ENCODE data around the gene SPATA16.

Gene SPATA16

DNA sequence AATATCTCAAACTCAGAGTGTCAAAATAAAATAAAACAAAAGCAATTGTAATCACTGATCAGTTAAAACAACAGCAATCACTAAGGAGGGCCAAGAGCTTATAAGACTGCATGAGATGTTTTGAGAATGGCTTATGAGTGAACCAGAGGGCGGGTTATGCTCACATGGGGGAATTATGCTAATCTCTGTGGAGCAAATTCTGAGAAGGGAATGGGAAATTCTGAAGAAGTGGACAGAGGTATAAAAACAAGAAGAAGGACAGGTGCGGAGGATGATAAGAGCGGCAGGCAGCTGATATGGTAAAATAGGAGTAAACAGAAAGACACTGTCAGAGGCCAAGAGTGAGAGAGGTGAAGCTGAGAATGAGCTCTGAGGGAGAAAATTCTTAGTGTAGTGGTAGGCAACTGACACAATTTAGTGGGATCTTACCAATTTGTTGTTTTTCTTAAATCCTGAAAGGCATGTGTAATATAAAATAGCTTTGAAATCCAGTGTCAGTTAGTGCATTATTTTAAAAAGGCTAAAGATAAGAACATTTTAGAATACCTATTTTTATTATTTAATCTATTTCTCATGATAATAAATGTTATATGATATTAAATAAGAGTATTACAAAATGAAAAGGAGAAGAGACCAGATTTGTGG lies 133.8 kb downstream of the SPATA16 start:
- no peak for DNase-seq (ENCODE audit: low spot score)

DNA sequence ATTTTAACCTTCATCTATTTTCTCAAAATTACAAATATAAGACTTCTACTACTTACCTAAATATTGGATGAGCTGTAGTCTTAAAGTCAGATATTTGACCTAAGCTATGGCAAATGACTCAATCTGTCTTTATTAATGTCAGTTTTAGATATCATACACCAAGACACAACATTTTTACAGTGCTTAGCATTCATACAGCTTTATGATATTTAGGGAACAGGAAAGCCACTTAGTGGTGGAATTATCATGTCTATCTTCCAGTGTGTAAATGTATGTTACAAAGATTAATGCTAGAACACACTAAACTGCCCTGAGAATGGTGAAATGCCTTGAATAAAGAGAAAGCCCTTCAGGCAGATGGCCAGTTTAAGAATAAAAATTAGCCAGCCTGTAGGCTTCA lies 135.0 kb downstream of the SPATA16 start:
- DNase-seq (ENCODE audit: low spot score) (no peak), FAIRE-seq (no peak)

More for the DNA sequence above, 133.8 kb downstream of the SPATA16 start:
- FAIRE-seq: no peak

DNA sequence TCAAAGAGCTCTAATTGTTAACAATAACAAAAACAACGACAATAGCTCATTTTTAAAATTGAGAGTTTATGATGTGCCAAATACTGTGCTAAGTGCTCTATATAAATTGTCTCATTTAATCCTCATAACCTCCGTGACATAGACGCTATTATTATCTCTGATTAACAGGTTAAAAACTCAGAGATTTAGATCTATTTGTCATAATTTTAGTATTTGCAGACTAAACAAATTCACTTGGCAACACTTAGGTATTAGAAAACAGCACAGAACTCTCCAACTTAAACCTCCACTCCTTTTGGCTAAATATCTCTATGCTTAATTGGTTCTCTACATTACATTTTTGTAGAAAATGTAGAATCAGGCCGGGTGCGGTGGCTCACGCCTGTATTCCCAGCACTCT lies 136.4 kb downstream of the SPATA16 start:
- FAIRE-seq (no peak), DNase-seq (ENCODE audit: low spot score) (no peak)

GRCh38 chr3:173003956-173004355 lies 137.1 kb downstream of the SPATA16 start:
- FAIRE-seq (no peak), DNase-seq (ENCODE audit: low spot score) (no peak)

DNA sequence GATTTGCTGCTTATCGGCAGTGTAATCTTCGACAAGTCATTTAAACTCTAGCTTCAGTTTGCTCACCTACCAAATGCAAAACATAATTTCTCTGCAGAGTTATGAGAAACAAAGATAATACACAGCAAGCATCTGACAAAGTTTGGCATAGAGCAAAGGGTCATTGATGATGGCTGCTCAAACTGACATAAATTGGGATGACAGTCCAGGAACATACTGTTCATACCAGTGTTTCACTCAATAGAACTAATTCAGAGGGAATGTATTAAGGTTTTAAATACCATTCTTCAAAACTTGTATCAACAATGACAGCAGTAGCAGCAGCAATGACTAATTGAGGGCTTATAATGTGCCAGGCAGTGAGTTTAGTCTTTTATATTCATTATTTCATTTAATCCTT lies 137.6 kb downstream of the SPATA16 start:
- no peak for DNase-seq (ENCODE audit: low spot score)

GRCh38 chr3:173001622-173002021 lies 139.4 kb downstream of the SPATA16 start:
- DNase-seq (ENCODE audit: low spot score): no peak
- no peak for FAIRE-seq

More for the DNA sequence above, 137.6 kb downstream of the SPATA16 start:
- no peak for FAIRE-seq

DNA sequence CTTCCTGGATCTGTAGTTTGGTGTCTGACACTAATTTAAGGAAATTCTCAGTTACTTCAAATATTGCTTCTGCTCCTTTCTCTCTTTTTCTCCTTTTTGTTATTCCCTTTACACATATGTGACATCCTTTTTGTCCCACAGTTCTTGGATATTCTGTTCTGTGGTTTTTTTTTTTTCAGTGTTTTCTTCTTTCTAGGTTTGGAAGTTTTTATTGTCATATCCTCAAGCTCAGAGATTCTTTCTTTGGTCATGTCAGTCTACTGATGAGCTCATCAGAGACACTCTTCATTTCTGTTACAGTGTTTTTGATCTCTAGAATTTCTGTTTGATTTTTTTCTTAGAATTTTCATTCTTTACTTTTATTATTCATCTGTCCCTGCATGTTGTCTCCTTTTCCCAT lies 140.5 kb downstream of the SPATA16 start:
- FAIRE-seq (no peak), DNase-seq (ENCODE audit: low spot score) (no peak)

- DNase-seq (ENCODE audit: low spot score) (no peak), FAIRE-seq (no peak)
Measured at GRCh38 chr3:172993412-172993811, 147.6 kb downstream of the SPATA16 start.

DNA sequence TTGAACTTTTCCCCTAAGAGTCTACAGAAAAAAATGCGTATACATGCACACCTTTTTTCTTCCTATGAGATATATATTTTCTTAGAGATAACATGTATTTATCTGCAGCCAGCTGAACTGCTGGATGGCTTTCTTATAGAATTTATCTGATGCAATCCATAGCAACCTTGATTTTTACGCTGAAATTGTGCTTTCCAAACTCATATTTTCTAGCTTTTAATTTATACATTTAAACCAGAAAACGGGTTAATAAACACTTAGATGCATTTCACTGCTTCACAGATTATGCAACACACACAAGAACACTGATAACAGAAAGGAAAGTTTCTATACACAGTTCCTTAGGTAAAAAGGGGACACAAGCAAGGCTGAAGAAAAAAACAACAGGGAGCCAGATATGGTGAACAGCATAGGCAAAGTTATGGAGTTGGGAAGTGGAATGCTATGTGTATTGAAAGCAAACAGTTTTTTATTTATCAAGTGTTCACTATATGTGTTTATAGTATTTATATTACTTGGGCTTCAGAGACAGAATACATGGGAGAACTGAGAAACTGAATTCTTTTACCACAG lies 149.5 kb downstream of the SPATA16 start:
- no peak for FAIRE-seq
- no peak for DNase-seq (ENCODE audit: low spot score)

GRCh38 chr3:172989373-172989772 lies 151.7 kb downstream of the SPATA16 start:
- no peak for FAIRE-seq

GRCh38 chr3:172987273-172987672 lies 153.8 kb downstream of the SPATA16 start:
- DNase-seq (ENCODE audit: low spot score) (peak; percentile 6), FAIRE-seq (no peak)

More at GRCh38 chr3:172989373-172989772, 151.7 kb downstream of the SPATA16 start:
- DNase-seq (ENCODE audit: low spot score): no peak

DNA sequence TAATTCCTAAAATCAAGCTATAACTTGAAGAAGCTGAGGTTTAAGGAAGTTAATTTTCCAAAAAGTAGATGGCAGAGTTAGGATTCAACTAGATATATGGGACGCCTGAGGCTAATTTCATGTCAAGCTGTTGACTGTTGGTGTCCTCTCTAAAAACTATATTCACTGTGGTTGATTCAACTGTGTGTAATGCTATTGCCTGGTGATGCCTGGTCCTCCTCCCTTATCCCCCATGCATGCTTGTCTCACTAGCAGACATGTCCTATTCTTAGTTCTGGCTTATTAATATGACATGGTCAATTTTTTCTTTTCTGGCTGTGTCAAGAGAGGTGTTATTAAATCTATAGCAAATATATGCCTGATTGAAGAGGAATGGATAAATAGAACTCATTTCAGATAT lies 156.1 kb downstream of the SPATA16 start:
- no peak for DNase-seq (ENCODE audit: low spot score)
- FAIRE-seq: no peak

DNA sequence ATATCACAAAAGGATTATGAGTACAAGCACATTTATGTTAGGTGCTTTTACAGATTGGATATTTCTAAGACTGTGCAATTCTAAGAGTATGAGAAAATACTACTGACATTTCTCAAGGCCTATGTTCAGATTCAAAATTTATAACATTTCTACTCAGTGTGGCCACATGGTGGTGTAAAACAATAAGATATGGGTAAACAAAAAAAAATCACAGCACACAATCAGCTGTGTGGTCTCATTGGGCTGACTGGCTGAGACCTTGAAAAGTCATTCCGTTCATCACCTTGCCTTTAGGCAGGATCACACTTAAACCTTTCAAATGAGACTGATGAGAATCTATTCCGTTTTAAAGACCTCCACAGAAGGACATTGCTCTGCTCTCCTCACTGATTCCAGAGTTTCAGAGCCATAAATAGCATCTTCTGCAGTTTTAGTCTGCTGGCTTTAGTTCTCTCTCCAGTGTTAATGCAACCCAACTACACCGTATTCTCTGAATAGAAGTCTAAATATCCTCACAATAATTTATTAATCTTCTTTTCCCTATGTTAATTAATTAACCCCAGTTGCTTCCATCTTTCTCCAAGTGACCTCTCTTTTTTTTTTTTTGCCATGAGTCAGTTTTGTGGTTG lies 158.2 kb downstream of the SPATA16 start:
- DNase-seq (ENCODE audit: low spot score): peak; percentile 5
- FAIRE-seq: no peak

- FAIRE-seq (no peak), DNase-seq (ENCODE audit: low spot score) (no peak)
Measured at GRCh38 chr3:172981407-172981983, 159.5 kb downstream of the SPATA16 start.

DNA sequence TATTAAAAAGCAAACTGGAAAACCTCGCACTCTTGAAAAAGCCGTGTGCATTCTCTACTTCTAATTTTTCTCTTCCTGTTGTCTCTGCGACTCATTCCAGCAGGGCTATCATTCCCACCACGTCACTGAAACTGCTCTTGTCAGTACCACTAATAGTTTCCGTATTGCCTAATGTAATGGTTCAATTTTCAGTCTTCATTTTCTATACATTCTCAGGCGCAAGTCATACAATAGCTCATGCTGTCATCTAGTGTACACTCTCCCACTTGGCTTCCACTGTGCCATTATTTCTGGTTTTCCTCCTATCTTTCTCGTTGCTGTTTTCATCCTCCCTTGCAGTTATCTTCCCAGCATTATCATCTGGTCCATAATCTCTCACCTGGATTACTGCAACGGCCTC lies 160.2 kb downstream of the SPATA16 start:
- DNase-seq (ENCODE audit: low spot score): no peak
- no peak for FAIRE-seq

- no peak for DNase-seq (ENCODE audit: low spot score)
- FAIRE-seq: no peak
Measured at GRCh38 chr3:172977696-172978095, 163.3 kb downstream of the SPATA16 start.

DNA sequence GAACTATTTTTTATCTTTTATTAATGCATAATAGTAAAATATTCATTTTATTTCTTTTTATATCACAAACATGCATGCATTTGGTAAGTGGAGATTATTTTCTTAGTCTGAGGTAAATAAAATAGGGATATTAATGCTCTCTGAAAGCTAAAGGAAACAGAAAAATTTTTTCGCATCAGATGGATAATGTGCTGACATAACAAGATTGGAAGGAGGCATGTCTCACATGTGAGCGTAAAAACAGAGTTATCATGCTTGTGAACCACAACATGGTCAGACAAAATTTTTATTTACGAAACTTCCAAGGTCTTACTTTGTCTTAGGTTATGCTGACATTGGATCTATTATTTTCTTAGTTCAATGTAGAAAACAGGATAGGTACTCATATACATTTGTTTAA lies 166.1 kb downstream of the SPATA16 start:
- DNase-seq (ENCODE audit: low spot score) (no peak), FAIRE-seq (no peak)

- DNase-seq (ENCODE audit: low spot score) (no peak), FAIRE-seq (no peak)
Measured at GRCh38 chr3:172973799-172974198, 167.2 kb downstream of the SPATA16 start.

- FAIRE-seq (no peak), DNase-seq (ENCODE audit: low spot score) (no peak)
Measured at GRCh38 chr3:172972717-172973116, 168.3 kb downstream of the SPATA16 start.

DNA sequence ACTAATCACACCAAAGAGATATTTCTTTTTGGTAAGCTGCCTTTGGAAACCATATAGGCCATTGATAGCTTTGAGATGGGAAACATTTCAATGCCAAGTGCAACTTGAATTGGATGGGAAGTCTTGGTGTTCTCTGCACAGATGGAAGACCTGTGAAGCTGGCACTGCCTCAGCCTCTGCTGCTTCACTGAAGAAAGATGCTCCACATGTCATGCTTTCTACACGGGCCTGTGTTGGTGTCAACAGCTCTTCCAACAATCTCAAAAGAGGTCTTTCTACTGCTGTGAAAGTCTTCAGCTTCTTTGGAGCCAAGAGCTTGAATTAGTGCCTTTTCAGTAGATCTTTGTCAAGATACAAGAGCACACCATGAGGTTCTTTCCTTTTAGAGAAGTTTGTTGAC lies 169.0 kb downstream of the SPATA16 start:
- FAIRE-seq: no peak
- no peak for DNase-seq (ENCODE audit: low spot score)

- DNase-seq (ENCODE audit: low spot score) (no peak), FAIRE-seq (no peak)
Measured at GRCh38 chr3:172968646-172969045, 172.4 kb downstream of the SPATA16 start.

DNA sequence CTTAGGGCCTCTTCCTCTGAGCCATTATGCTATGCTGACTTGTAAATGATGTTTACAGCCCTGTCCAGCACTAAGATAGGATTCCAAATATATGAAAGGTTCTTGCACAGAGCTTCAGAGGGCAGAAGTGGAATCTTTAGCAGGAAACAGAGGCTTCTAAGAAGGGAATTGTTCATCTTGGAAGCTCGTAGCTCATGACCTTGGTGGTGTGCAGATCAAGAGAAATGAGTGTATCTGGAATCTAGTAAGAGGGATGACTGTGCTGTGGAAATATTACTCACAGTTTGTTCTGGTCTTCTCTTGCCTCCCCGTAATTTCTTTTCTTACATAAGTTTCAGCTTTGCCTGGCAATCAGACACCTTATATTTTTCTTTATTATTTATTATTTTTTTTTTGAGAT lies 175.8 kb downstream of the SPATA16 start:
- no peak for DNase-seq (ENCODE audit: low spot score)
- no peak for FAIRE-seq
